ENCODE measurements around the gene C16orf90.

- TF ChIP-seq CTCF (IDR thresholded peaks at IDR 0.05; ENCODE audit: borderline replicate concordance, extremely low read depth, low read length, poor library complexity, severe bottlenecking) (no peak), EZH2 (IDR thresholded peaks at IDR 0.05; ENCODE audit: borderline replicate concordance, low read depth, low read length, severe bottlenecking) (no peak)
These were observed 8.6 kb downstream of the C16orf90 start for GRCh38 chr16:3486506-3487215.
